ENCODE results near the gene RNF43. TPM values are rescaled to one million over a fixed set of nuclear protein-coding genes. Genes with fewer than 3 reads are reported as not detected.

Gene RNF43
- polyA plus RNA-seq, 1 donor from 2014 or later: not detected

DNA sequence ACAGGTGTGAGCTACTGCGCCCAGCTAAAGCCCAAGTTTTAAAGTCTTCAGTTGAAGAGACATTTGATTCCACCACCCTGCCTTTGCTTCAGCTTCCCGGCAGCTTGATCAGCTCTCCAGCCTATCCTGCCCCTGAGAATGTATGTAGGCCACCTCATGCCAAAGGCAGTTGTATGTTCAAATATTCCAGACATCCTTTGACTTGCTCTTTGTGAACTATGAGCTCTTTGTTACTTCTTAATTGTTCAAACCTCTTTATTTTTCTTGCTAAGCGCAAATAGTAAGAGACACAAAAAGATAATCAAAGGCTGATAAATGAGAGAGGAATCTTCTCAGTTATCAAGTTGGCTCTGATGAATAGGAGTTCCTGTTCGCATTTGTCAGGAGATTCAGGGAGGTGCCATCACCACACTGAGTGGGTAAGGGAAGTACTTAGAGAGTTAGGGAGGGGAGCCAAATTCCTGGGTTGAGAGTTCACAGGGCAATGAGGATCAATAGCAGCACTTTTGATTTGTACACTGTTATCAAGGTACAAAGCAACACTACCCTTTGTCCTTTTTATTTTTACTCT lies 33.4 kb downstream of the RNF43 start:
- H3K9me3 ChIP-seq (ENCODE audit: low read length): no peaks in the 10 kb centered on the region
- no peak overlapping the region for H3K4me3 ChIP-seq (ENCODE audit: low read length)
- H4K20me1 ChIP-seq (ENCODE audit: insufficient read depth): no peaks in the 10 kb centered on the region
- no peaks in the 10 kb centered on the region for H3F3A ChIP-seq (ENCODE audit: insufficient read depth, low read length, poor library complexity, severe bottlenecking)
- H2AFZ ChIP-seq (ENCODE audit: low read depth, low read length): no peak overlapping the region
- H3K4me2 ChIP-seq (ENCODE audit: low read length): no peak overlapping the region
- no peaks in the 10 kb centered on the region for H3K79me2 ChIP-seq (replicated peaks; ENCODE audit: insufficient read depth, low read length)
- H3K27ac ChIP-seq (ENCODE audit: low read length): no peak overlapping the region
- no peak overlapping the region for H3K9ac ChIP-seq (ENCODE audit: low read length)
- no peaks in the 10 kb centered on the region for H3K36me3 ChIP-seq (ENCODE audit: insufficient read depth, low read length)
- H3K9me2 ChIP-seq (ENCODE audit: insufficient read depth, low read length): no peaks in the 10 kb centered on the region
- no peaks in the 10 kb centered on the region for H3K27me3 ChIP-seq (ENCODE audit: insufficient read depth, low read depth, low read length)
- TF ChIP-seq RAD21 (conservative IDR thresholded peaks at IDR 0.05): no peak
- TF ChIP-seq, protein P1, sequence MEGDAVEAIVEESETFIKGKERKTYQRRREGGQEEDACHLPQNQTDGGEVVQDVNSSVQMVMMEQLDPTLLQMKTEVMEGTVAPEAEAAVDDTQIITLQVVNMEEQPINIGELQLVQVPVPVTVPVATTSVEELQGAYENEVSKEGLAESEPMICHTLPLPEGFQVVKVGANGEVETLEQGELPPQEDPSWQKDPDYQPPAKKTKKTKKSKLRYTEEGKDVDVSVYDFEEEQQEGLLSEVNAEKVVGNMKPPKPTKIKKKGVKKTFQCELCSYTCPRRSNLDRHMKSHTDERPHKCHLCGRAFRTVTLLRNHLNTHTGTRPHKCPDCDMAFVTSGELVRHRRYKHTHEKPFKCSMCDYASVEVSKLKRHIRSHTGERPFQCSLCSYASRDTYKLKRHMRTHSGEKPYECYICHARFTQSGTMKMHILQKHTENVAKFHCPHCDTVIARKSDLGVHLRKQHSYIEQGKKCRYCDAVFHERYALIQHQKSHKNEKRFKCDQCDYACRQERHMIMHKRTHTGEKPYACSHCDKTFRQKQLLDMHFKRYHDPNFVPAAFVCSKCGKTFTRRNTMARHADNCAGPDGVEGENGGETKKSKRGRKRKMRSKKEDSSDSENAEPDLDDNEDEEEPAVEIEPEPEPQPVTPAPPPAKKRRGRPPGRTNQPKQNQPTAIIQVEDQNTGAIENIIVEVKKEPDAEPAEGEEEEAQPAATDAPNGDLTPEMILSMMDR (IDR thresholded peaks at IDR 0.05; ENCODE audit: poor library complexity, severe bottlenecking): no peak
- TF ChIP-seq EZH2 (IDR thresholded peaks at IDR 0.05; ENCODE audit: borderline replicate concordance, insufficient read depth, low read length, poor library complexity, severe bottlenecking): no peak

DNA sequence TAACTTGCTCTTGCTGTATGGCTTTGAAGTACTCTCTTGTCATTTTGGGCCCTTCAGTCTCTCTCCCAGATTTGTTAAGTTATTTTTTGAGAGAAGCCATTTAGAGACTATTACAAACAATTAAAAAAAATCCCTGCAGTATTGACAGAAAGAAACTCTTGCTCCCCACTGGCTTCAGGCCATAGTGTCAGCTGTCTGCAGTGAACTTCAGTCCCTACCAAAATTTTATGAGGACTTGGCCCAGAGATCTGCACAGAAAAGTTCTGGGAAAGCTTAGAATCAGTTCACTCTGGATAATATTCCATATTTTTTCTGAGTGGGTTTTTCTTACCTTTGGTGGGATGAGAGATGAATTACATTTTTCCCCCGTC lies 34.5 kb downstream of the RNF43 start:
- Histone ChIP-seq H3K9me3 (ENCODE audit: low read length) (no peaks in the 10 kb centered on the region), H3K9ac (ENCODE audit: low read length) (no peak overlapping the region), H3K4me3 (ENCODE audit: low read length) (no peak overlapping the region), H4K20me1 (ENCODE audit: insufficient read depth) (no peaks in the 10 kb centered on the region), H3K79me2 (replicated peaks; ENCODE audit: insufficient read depth, low read length) (no peaks in the 10 kb centered on the region), H3K27ac (ENCODE audit: low read length) (no peak overlapping the region), H2AFZ (ENCODE audit: low read depth, low read length) (no peak overlapping the region), H3K4me2 (ENCODE audit: low read length) (no peak overlapping the region), H3K27me3 (ENCODE audit: insufficient read depth, low read depth, low read length) (no peaks in the 10 kb centered on the region), H3K9me2 (ENCODE audit: insufficient read depth, low read length) (no peaks in the 10 kb centered on the region), H3F3A (ENCODE audit: insufficient read depth, low read length, poor library complexity, severe bottlenecking) (no peaks in the 10 kb centered on the region), H3K36me3 (ENCODE audit: insufficient read depth, low read length) (no peaks in the 10 kb centered on the region)
- no peak for TF ChIP-seq EP300 (conservative IDR thresholded peaks at IDR 0.05; ENCODE audit: poor library complexity, severe bottlenecking)
- no peak for TF ChIP-seq RAD21 (conservative IDR thresholded peaks at IDR 0.05)
- TF ChIP-seq SMC3 (conservative IDR thresholded peaks at IDR 0.05; ENCODE audit: poor library complexity): no peak
- TF ChIP-seq, protein P1 (IDR thresholded peaks at IDR 0.05; ENCODE audit: poor library complexity, severe bottlenecking): no peak
- no peak for TF ChIP-seq TAF1 (IDR thresholded peaks at IDR 0.05; ENCODE audit: low read depth)

DNA sequence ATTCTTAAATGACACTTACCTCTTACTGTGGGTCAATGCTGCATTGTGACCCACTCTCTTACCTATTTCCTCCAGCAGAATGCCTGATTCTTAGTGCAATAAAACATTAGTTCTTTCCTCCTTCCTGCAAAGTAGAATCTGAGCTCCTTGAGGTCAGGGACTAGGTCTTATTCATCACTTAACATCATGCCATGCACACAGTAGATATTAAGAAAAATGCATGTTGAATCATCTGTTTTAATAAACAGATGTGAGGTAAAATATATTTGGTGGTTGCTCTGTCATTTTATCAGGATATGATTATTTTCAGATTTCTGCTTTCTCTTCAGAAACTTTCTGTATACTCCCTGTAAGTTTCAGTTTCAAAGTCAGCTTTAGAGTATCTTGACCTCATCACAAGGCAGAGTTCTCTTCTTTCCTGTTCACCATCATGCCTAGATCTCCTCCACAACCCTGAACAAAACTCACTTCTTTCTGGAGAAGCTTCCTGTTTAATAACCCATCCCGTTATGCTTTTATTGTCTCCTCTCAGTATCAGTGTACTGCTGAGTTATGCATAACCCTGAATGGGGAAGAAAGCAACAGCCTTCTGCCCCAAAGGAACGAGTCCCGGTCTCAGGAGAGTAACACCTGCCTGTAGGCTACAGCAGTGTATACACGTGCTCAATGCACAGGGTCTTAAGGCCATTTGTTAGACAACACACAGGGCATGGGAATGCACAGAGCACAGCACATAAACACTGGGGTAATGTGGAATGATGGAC lies 35.0 kb downstream of the RNF43 start:
- no peaks in the 10 kb centered on the region for H3K36me3 ChIP-seq (ENCODE audit: insufficient read depth, low read length)
- H3K27ac ChIP-seq (ENCODE audit: low read length): no peak overlapping the region
- H2AFZ ChIP-seq (ENCODE audit: low read depth, low read length): no peak overlapping the region
- no peaks in the 10 kb centered on the region for H3K27me3 ChIP-seq (ENCODE audit: insufficient read depth, low read depth, low read length)
- H3F3A ChIP-seq (ENCODE audit: insufficient read depth, low read length, poor library complexity, severe bottlenecking): no peaks in the 10 kb centered on the region
- H3K4me3 ChIP-seq (ENCODE audit: low read length): no peak overlapping the region
- no peaks in the 10 kb centered on the region for H3K9me2 ChIP-seq (ENCODE audit: insufficient read depth, low read length)
- no peak overlapping the region for H3K4me2 ChIP-seq (ENCODE audit: low read length)
- TF ChIP-seq, protein P1 (IDR thresholded peaks at IDR 0.05; ENCODE audit: poor library complexity, severe bottlenecking): no peak
- TF ChIP-seq SMC3 (conservative IDR thresholded peaks at IDR 0.05; ENCODE audit: poor library complexity) (no peak), RAD21 (conservative IDR thresholded peaks at IDR 0.05) (no peak), EP300 (conservative IDR thresholded peaks at IDR 0.05; ENCODE audit: poor library complexity, severe bottlenecking) (no peak)
- no peaks in the 10 kb centered on the region for H3K79me2 ChIP-seq (replicated peaks; ENCODE audit: insufficient read depth, low read length)
- H3K9ac ChIP-seq (ENCODE audit: low read length): no peak overlapping the region
- H4K20me1 ChIP-seq (ENCODE audit: insufficient read depth): no peaks in the 10 kb centered on the region
- no peaks in the 10 kb centered on the region for H3K9me3 ChIP-seq (ENCODE audit: low read length)

All from neural cell (in vitro differentiated cells).